Naive thymus-derived CD8-positive, alpha-beta T cell (primary cell): Measurements from ENCODE around the gene C2CD3. TPM values are rescaled to one million over a fixed set of nuclear protein-coding genes. Genes with fewer than 3 reads are reported as not detected.
"Not testable (repeated sequence)": the region's sequence is repeated elsewhere in the genome, so short reads cannot be mapped to it uniquely, and the experiment has no call there.

ENCODE experiments used
- ATAC-seq, 2 donors: fragments of 150-1000 bp; cut with Tn5 transposase in 1 of 2; sonication (Bioruptor Pico), chemical (Tn5 transposase) in 1 of 2; 1 replicate in 1 of 2; 2 replicates in 1 of 2; pipeline ENCODE4 v1.10.0; 2021; ENCODE audit warnings: mild to moderate bottlenecking in 2 of 2, moderate library complexity in 2 of 2
- POLR2A ChIA-PET: fragments of 350-600 bp; sonication (Branson Sonifier 250); formaldehyde crosslinking; loops from one replicate; lab custom pipeline; 2021; ENCODE audit warnings: antibody characterized with exemption; lab: Charles Lee
- DNase-seq, 10 donors: peaks; one replicate each; pipeline versions ENCODE4 v3.0.0 to v3.0.0-alpha.2; 2020 to 2022
- H3K27ac Mint-ChIP-seq, 10 donors: one replicate each; pipeline ENCODE4 v1.8.0; 2020 to 2022; ENCODE audit warnings: mild to moderate bottlenecking in 10 of 10, mixed read lengths in 10 of 10, moderate library complexity in 4 of 10, inconsistent platforms in 1 of 10
- H3K27me3 Mint-ChIP-seq, 5 donors: one replicate each; pipeline ENCODE4 v1.8.0; 2021 to 2022; ENCODE audit warnings: mixed read lengths in 5 of 5
- H3K36me3 Mint-ChIP-seq, 3 donors: one replicate each; pipeline ENCODE4 v1.8.0; 2020 to 2022; ENCODE audit warnings: mixed read lengths in 3 of 3, mild to moderate bottlenecking in 2 of 3, inconsistent platforms in 1 of 3
- H3K4me1 Mint-ChIP-seq, 4 donors: one replicate each; pipeline ENCODE4 v1.8.0; 2021 to 2022; ENCODE audit warnings: mixed read lengths in 4 of 4
- H3K4me3 Mint-ChIP-seq, 10 donors: one replicate each; pipeline ENCODE4 v1.8.0; 2020 to 2022; ENCODE audit warnings: mild to moderate bottlenecking in 10 of 10, mixed read lengths in 10 of 10, moderate library complexity in 6 of 10, inconsistent platforms in 1 of 10
- H3K9me3 Mint-ChIP-seq, 9 donors: one replicate each; pipeline ENCODE4 v1.8.0; 2020 to 2022; ENCODE audit warnings: mixed read lengths in 9 of 9, mild to moderate bottlenecking in 3 of 9, inconsistent platforms in 1 of 9, moderate library complexity in 1 of 9
- polyA plus RNA-seq, 3 donors: library from polyadenylated mRNA; unstranded; fragments of 300-500 nt; fragmentation: Illumina TruSeq; gene quantifications; one replicate each; pipeline ENCODE4 v1.2.3, GENCODE V29; 2021
- total RNA-seq, 8 experiments: library from RNA in 2 of 8; stranded (reverse) in 2 of 8; gene quantifications; one replicate each; pipeline ENCODE4 v1.2.3 and lab custom pipeline; 2021 to 2026

C2CD3 gene
- total and polyA plus RNA-seq, 5 experiments from 2014 or later, result 4.1 to 42.5 (median 12.1) TPM

GRCh38 chr11:74097686-74098237 lies 73.0 kb downstream of the C2CD3 start:
- no peak overlapping the region for H3K4me3 Mint-ChIP-seq
- ATAC-seq, result no peak
- H3K4me1 Mint-ChIP-seq, result peaks cover 0 to 7% (median 3%) of the 10 kb centered on the region in 4 donors
- H3K9me3 Mint-ChIP-seq, result no peaks in the 10 kb centered on the region
- no peaks in the 10 kb centered on the region for H3K27me3 Mint-ChIP-seq
- DNase-seq, result no peak
- POLR2A ChIA-PET, result no interaction called here
- peaks cover 6 to 86% (median 52%) of the 10 kb centered on the region in 3 donors for H3K36me3 Mint-ChIP-seq
- no peak overlapping the region for H3K27ac Mint-ChIP-seq

GRCh38 chr11:74094393-74094792 lies 76.4 kb downstream of the C2CD3 start:
- H3K9me3 Mint-ChIP-seq, result no peaks in the 10 kb centered on the region
- no peak overlapping the region for H3K27ac Mint-ChIP-seq
- no peaks in the 10 kb centered on the region for H3K27me3 Mint-ChIP-seq
- peaks cover 0 to 7% (median 0%) of the 10 kb centered on the region in 4 donors for H3K4me1 Mint-ChIP-seq
- POLR2A ChIA-PET, result no interaction called here
- ATAC-seq (no peak), DNase-seq (no peak)
- peaks cover 11 to 57% (median 40%) of the 10 kb centered on the region in 3 donors for H3K36me3 Mint-ChIP-seq
- H3K4me3 Mint-ChIP-seq, result no peak overlapping the region

- Mint-ChIP-seq H3K4me1 (no peaks in the 10 kb centered on the region), H3K36me3 (peaks cover 5 to 51% (median 31%) of the 10 kb centered on the region in 3 donors), H3K9me3 (no peaks in the 10 kb centered on the region), H3K27ac (no peak overlapping the region), H3K4me3 (no peak overlapping the region), H3K27me3 (no peaks in the 10 kb centered on the region)
- POLR2A ChIA-PET, result no interaction called here
- DNase-seq (no peak), ATAC-seq (no peak)
These were observed 78.4 kb downstream of the C2CD3 start for GRCh38 chr11:74092425-74092824.

GRCh38 chr11:74091549-74091948 lies 79.3 kb downstream of the C2CD3 start:
- Mint-ChIP-seq H3K9me3 (no peaks in the 10 kb centered on the region), H3K27ac (no peak overlapping the region), H3K27me3 (no peaks in the 10 kb centered on the region), H3K36me3 (peaks cover 5 to 50% (median 24%) of the 10 kb centered on the region in 3 donors), H3K4me3 (no peak overlapping the region), H3K4me1 (no peaks in the 10 kb centered on the region)
- no peak for ATAC-seq
- POLR2A ChIA-PET, result no interaction called here
- no peak for DNase-seq

- Mint-ChIP-seq H3K36me3 (peaks cover 5 to 50% (median 21%) of the 10 kb centered on the region in 3 donors), H3K9me3 (no peaks in the 10 kb centered on the region)
These were observed 80.1 kb downstream of the C2CD3 start for GRCh38 chr11:74090701-74091100.

GRCh38 chr11:74086242-74086884 lies 84.4 kb downstream of the C2CD3 start:
- DNase-seq (no peak), ATAC-seq (peak; percentile 8 to 35)
- Mint-ChIP-seq H3K9me3 (no peaks in the 10 kb centered on the region), H3K36me3 (peaks cover 9 to 70% (median 49%) of the 10 kb centered on the region in 3 donors), H3K27ac (peak overlapping the region in 1 of 10 donors; percentile 21), H3K4me1 (peaks cover 0 to 1% (median 0%) of the 10 kb centered on the region in 4 donors), H3K27me3 (no peaks in the 10 kb centered on the region), H3K4me3 (no peak overlapping the region)
- POLR2A ChIA-PET, result no interaction called here

More at GRCh38 chr11:74090701-74091100, 80.1 kb downstream of the C2CD3 start:
- Mint-ChIP-seq H3K27me3 (no peaks in the 10 kb centered on the region), H3K4me3 (no peak overlapping the region), H3K4me1 (peaks cover 0 to 1% (median 0%) of the 10 kb centered on the region in 4 donors), H3K27ac (no peak overlapping the region)
- DNase-seq (no peak), ATAC-seq (no peak)
- POLR2A ChIA-PET, result no interaction called here

- no peaks in the 10 kb centered on the region for H3K27me3 Mint-ChIP-seq
- H3K4me1 Mint-ChIP-seq, result peaks cover 0 to 1% (median 0%) of the 10 kb centered on the region in 4 donors
- no peak for ATAC-seq
- no peak for DNase-seq
- H3K9me3 Mint-ChIP-seq, result no peaks in the 10 kb centered on the region
- POLR2A ChIA-PET, result no interaction called here
- H3K4me3 Mint-ChIP-seq, result no peak overlapping the region
- H3K27ac Mint-ChIP-seq, result peak overlapping the region in 4 of 10 donors; percentile 21 to 87 (median 46)
- H3K36me3 Mint-ChIP-seq, result peaks cover 11 to 75% (median 50%) of the 10 kb centered on the region in 3 donors
These were observed 85.3 kb downstream of the C2CD3 start for GRCh38 chr11:74085542-74085892.

GRCh38 chr11:74084796-74085541 lies 85.8 kb downstream of the C2CD3 start:
- peaks cover 11 to 80% (median 50%) of the 10 kb centered on the region in 3 donors for H3K36me3 Mint-ChIP-seq
- peaks cover 0 to 1% (median 0%) of the 10 kb centered on the region in 4 donors for H3K4me1 Mint-ChIP-seq
- H3K27me3 Mint-ChIP-seq, result no peaks in the 10 kb centered on the region
- DNase-seq (no peak), ATAC-seq (no peak)
- no peaks in the 10 kb centered on the region for H3K9me3 Mint-ChIP-seq
- POLR2A ChIA-PET, result no interaction called here
- peak overlapping the region in 2 of 10 donors; percentile 10 to 21 for H3K27ac Mint-ChIP-seq
- H3K4me3 Mint-ChIP-seq, result no peak overlapping the region

- DNase-seq, H3K4me1 Mint-ChIP-seq, H3K9me3 Mint-ChIP-seq, H3K27me3 Mint-ChIP-seq, POLR2A ChIA-PET, H3K4me3 Mint-ChIP-seq, ATAC-seq: not testable (repeated sequence)
- Mint-ChIP-seq H3K36me3 (peaks cover 11 to 83% (median 52%) of the 10 kb centered on the region in 3 donors), H3K27ac (peak overlapping the region in 2 of 10 donors; percentile 24 to 48)
These were observed 86.9 kb downstream of the C2CD3 start for GRCh38 chr11:74083927-74084326.

- Mint-ChIP-seq H3K27me3 (no peaks in the 10 kb centered on the region), H3K4me1 (peaks cover 0 to 7% (median 4%) of the 10 kb centered on the region in 4 donors), H3K9me3 (no peaks in the 10 kb centered on the region), H3K36me3 (peaks cover 20 to 85% (median 55%) of the 10 kb centered on the region in 3 donors), H3K4me3 (no peak overlapping the region), H3K27ac (peak overlapping the region in 1 of 10 donors; percentile 11)
- ATAC-seq (no peak), DNase-seq (no peak)
- POLR2A ChIA-PET, result no interaction called here
These were observed 89.4 kb downstream of the C2CD3 start for GRCh38 chr11:74081428-74081827.

GRCh38 chr11:74077193-74077592 lies 93.6 kb downstream of the C2CD3 start:
- Mint-ChIP-seq H3K4me3 (no peak overlapping the region), H3K36me3 (peaks cover 27 to 84% (median 37%) of the 10 kb centered on the region in 3 donors), H3K27ac (no peak overlapping the region), H3K27me3 (no peaks in the 10 kb centered on the region), H3K9me3 (no peaks in the 10 kb centered on the region), H3K4me1 (peaks cover 0 to 6% (median 5%) of the 10 kb centered on the region in 4 donors)
- DNase-seq (no peak), ATAC-seq (no peak)
- POLR2A ChIA-PET, result no interaction called here

GRCh38 chr11:74072721-74073120 lies 98.1 kb downstream of the C2CD3 start:
- Mint-ChIP-seq H3K9me3 (no peaks in the 10 kb centered on the region), H3K4me1 (peaks cover 0 to 13% (median 8%) of the 10 kb centered on the region in 4 donors), H3K27ac (peak overlapping the region in 3 of 10 donors; percentile 40 to 77 (median 76)), H3K36me3 (peaks cover 17 to 86% (median 36%) of the 10 kb centered on the region in 3 donors), H3K4me3 (no peak overlapping the region), H3K27me3 (no peaks in the 10 kb centered on the region)
- no peak for ATAC-seq
- POLR2A ChIA-PET, result no interaction called here
- no peak for DNase-seq

- Mint-ChIP-seq H3K36me3 (peaks cover 17 to 85% (median 36%) of the 10 kb centered on the region in 3 donors), H3K4me3 (no peak overlapping the region), H3K4me1 (peaks cover 0 to 13% (median 7%) of the 10 kb centered on the region in 4 donors), H3K9me3 (no peaks in the 10 kb centered on the region), H3K27me3 (no peaks in the 10 kb centered on the region), H3K27ac (peak overlapping the region in 2 of 10 donors; percentile 76 to 77)
- POLR2A ChIA-PET, result no interaction called here
- DNase-seq, result no peak
- no peak for ATAC-seq
These were observed 98.5 kb downstream of the C2CD3 start for GRCh38 chr11:74072286-74072685.
